Central memory CD4-positive, alpha-beta T cell (primary cell): ENCODE results near the gene NR1H4.
"Not testable (repeated sequence)": the region's sequence is repeated elsewhere in the genome, so short reads cannot be mapped to it uniquely, and the experiment has no call there.

Experiments used
- DNase-seq: peaks from one replicate; pipeline ENCODE4 v3.0.0; 2022

The NR1H4 gene

GRCh38 chr12:100473050-100473715 is 483 bp upstream of the NR1H4 start:
- no peak for DNase-seq

- DNase-seq, result no peak
Observed at GRCh38 chr12:100474617-100475016, 951 bp downstream of the NR1H4 start.

- no peak for DNase-seq
Observed at GRCh38 chr12:100476013-100476751, 2.5 kb downstream of the NR1H4 start.

- no peak for DNase-seq
Observed at GRCh38 chr12:100481021-100481420, 7.4 kb downstream of the NR1H4 start.

GRCh38 chr12:100484183-100484886 is 10.7 kb downstream of the NR1H4 start:
- no peak for DNase-seq

GRCh38 chr12:100484891-100485471 is 11.3 kb downstream of the NR1H4 start:
- DNase-seq, result no peak

- no peak for DNase-seq
Observed at GRCh38 chr12:100485983-100486382, 12.3 kb downstream of the NR1H4 start.

GRCh38 chr12:100489251-100489820 is 15.7 kb downstream of the NR1H4 start:
- no peak for DNase-seq

GRCh38 chr12:100490056-100490455 is 16.4 kb downstream of the NR1H4 start:
- DNase-seq, result no peak

- DNase-seq, result no peak
Observed at GRCh38 chr12:100491104-100491503, 17.4 kb downstream of the NR1H4 start.

GRCh38 chr12:100493396-100494012 is 19.8 kb downstream of the NR1H4 start:
- DNase-seq, result no peak

- no peak for DNase-seq
Observed at GRCh38 chr12:100494026-100494425, 20.4 kb downstream of the NR1H4 start.

GRCh38 chr12:100494538-100494937 is 20.9 kb downstream of the NR1H4 start:
- DNase-seq, result no peak

- no peak for DNase-seq
Observed at GRCh38 chr12:100497105-100497795, 23.6 kb downstream of the NR1H4 start.

- DNase-seq, result no peak
Observed at GRCh38 chr12:100498141-100498540, 24.5 kb downstream of the NR1H4 start.

GRCh38 chr12:100499416-100499815 is 25.8 kb downstream of the NR1H4 start:
- no peak for DNase-seq

- not testable (repeated sequence) for DNase-seq
Observed at GRCh38 chr12:100502718-100503117, 29.1 kb downstream of the NR1H4 start.

- no peak for DNase-seq
Observed at GRCh38 chr12:100503228-100503628, 29.6 kb downstream of the NR1H4 start.

GRCh38 chr12:100504804-100505203 is 31.1 kb downstream of the NR1H4 start:
- no peak for DNase-seq

GRCh38 chr12:100508751-100509150 is 35.1 kb downstream of the NR1H4 start:
- no peak for DNase-seq

GRCh38 chr12:100512692-100513091 is 39.0 kb downstream of the NR1H4 start:
- DNase-seq, result no peak

- DNase-seq, result no peak
Observed at GRCh38 chr12:100515968-100516367, 42.3 kb downstream of the NR1H4 start.
